K562 (cell line): ENCODE results near the gene EEF2K. TPM values are rescaled to one million over a fixed set of nuclear protein-coding genes. Genes with fewer than 3 reads are reported as not detected.

Experiments used
- ATF6 ChIP-seq: sonication (generic); formaldehyde crosslinking; IDR thresholded peaks from 2 replicates; pipeline ENCODE4 v1.4.0; 2020; ENCODE audit warnings: mild to moderate bottlenecking, missing genetic modification reagents
- CCNT2 ChIP-seq: IDR thresholded peaks from 2 replicates; pipeline ENCODE4 v1.6.1; 2011; ENCODE audit warnings: borderline replicate concordance, low read depth, mild to moderate bottlenecking, moderate library complexity, mixed read lengths, low read length; ENCODE audit not compliant: insufficient read length; ENCODE audit errors: extremely low read depth
- CHD4 ChIP-seq: fragments of 200-600 bp; sonication (generic); IDR thresholded peaks from 3 replicates; pipeline ENCODE4 v1.6.1; 2012; ENCODE audit warnings: low read depth, mild to moderate bottlenecking, mixed read lengths, low read length, inconsistent platforms; ENCODE audit not compliant: insufficient read depth, insufficient replicate concordance, poor library complexity, severe bottlenecking
- DEAF1 ChIP-seq: fragments of 450-650 bp; formaldehyde crosslinking; IDR thresholded peaks from 2 replicates; pipeline ENCODE4 v1.4.0; 2020; ENCODE audit warnings: mild to moderate bottlenecking, moderate library complexity
- E2F1 ChIP-seq: sonication (generic); formaldehyde crosslinking; IDR thresholded peaks from 2 replicates; pipeline ENCODE4 v1.8.1; 2023; ENCODE audit warnings: mild to moderate bottlenecking, missing genetic modification reagents, moderate library complexity
- ELF1 ChIP-seq: fragments of 200-800 bp; sonication (Bioruptor generic); IDR thresholded peaks from 2 replicates; pipeline ENCODE4 v1.6.1; 2016; ENCODE audit warnings: missing genetic modification characterization, missing compliant biosample characterization
- FOSL1 ChIP-seq: fragments of 200-800 bp; sonication (Bioruptor generic); conservative IDR thresholded peaks from 2 replicates; pipeline ENCODE4 v1.6.1; 2016; ENCODE audit warnings: missing genetic modification characterization, missing compliant biosample characterization
- FOXK2 ChIP-seq, 2 experiments: fragments of 450-650 bp; IDR thresholded peaks in 1 of 2; conservative IDR thresholded peaks in 1 of 2; 2 replicates each; pipeline ENCODE4 v1.6.1; 2016; ENCODE audit warnings: low read depth in 2 of 2, mild to moderate bottlenecking in 1 of 2
- HSF4 ChIP-seq: fragments of 250-450 bp; sonication (Bioruptor Pico); IDR thresholded peaks from 2 replicates; pipeline ENCODE4 v2.1.2; 2022; ENCODE audit warnings: mild to moderate bottlenecking, moderate library complexity, borderline replicate concordance
- L3MBTL2 ChIP-seq: fragments of 450-650 bp; IDR thresholded peaks from 2 replicates; pipeline ENCODE4 v1.6.1; 2016; ENCODE audit warnings: mild to moderate bottlenecking, moderate library complexity
- MAX ChIP-seq: sonication (generic); formaldehyde crosslinking; IDR thresholded peaks from 2 replicates; pipeline ENCODE4 v1.9.0; 2022; ENCODE audit warnings: mild to moderate bottlenecking, missing genetic modification reagents
- MNT ChIP-seq, 2 experiments: fragments of 450-650 bp; conservative IDR thresholded peaks; 2 replicates each; pipeline ENCODE4 v1.6.1; 2017; ENCODE audit warnings: mild to moderate bottlenecking in 2 of 2, moderate library complexity in 2 of 2
- NR2C2 ChIP-seq, 2 experiments: fragments of 200-800 bp in 1 of 2; sonication (Bioruptor generic) in 1 of 2; sonication (generic) in 1 of 2; formaldehyde crosslinking in 1 of 2; IDR thresholded peaks; 2 replicates each; pipeline versions ENCODE4 v1.6.1 to v1.8.0; 2016 to 2022; ENCODE audit warnings: mild to moderate bottlenecking in 1 of 2, missing compliant biosample characterization in 1 of 2, missing genetic modification characterization in 1 of 2, missing genetic modification reagents in 1 of 2
- SNRNP70 ChIP-seq: fragments of 200-400 bp; formaldehyde crosslinking; optimal IDR thresholded peaks from 2 replicates; pipeline ENCODE3; 2017; ENCODE audit warnings: low read depth, low read length
- USF2 ChIP-seq: sonication (generic); formaldehyde crosslinking; IDR thresholded peaks from 2 replicates; pipeline ENCODE4 v1.5.0; 2020; ENCODE audit warnings: missing genetic modification reagents
- ZBTB7A ChIP-seq: IDR thresholded peaks from 2 replicates; pipeline ENCODE4 v1.6.1; 2011; ENCODE audit warnings: low read depth, mild to moderate bottlenecking, low read length, moderate library complexity, borderline replicate concordance; ENCODE audit not compliant: control insufficient read depth
- polyA plus RNA-seq, 8 experiments: library from polyadenylated mRNA; depleted of rRNA in 4 of 8; stranded (reverse) in 5 of 8; unstranded in 3 of 8; fragments of >200 nt; fragmentation: Nextera tagmentation in 2 of 8; fragmentation: Illumina TruSeq in 1 of 8; extraction: Ambion mirVana in 2 of 8; extraction: Trizol in 1 of 8; gene quantifications; 2 replicates each; pipeline versions ENCODE4 v1.2.1 to v1.2.3, GENCODE V29; 2011 to 2014; ENCODE audit warnings: inconsistent platforms in 1 of 8, missing spikeins in 1 of 8
- total RNA-seq, 7 experiments: library from RNA; depleted of rRNA in 6 of 7; stranded (reverse); fragments of >200 nt in 6 of 7; fragmentation: Illumina TruSeq in 2 of 7; extraction: Trizol in 2 of 7; gene quantifications; 2 replicates each; pipeline versions ENCODE4 v1.2.1 to v1.2.3, GENCODE V29; 2011 to 2021; ENCODE audit warnings: low replicate concordance in 1 of 7

Gene EEF2K
- total and polyA plus RNA-seq, 9 of the 15 experiments (the other 6 are each of a cell fraction or from before 2014, with no cell fraction given), result 3.0 to 35.2 (median 12.2) TPM

- 0 out of 2 replicates have a peak, but pooled peaks have one; percentile 1 for TF ChIP-seq E2F1 (CRISPR knock-in tag)
- peak in 1 of 2 experiments; percentile 56; a peak in 3 of 4 replicates for TF ChIP-seq FOXK2 (conservative IDR thresholded peaks at IDR 0.05 in 1 of 2, IDR thresholded peaks at IDR 0.05 in 1 of 2; ENCODE audit: low read depth in 2 of 2)
- no peak for TF ChIP-seq DEAF1 (CRISPR knock-in tag)
- TF ChIP-seq ATF6, result 0 out of 2 replicates have a peak, but pooled peaks have one; percentile 44
- peak; percentile 17; the same call in 1 of the 2 replicates for TF ChIP-seq ELF1
- TF ChIP-seq CHD4, result peak; percentile 42
- TF ChIP-seq NR2C2 (CRISPR knock-in tag; IDR thresholded peaks at IDR 0.05), result 0 out of 2 replicates have a peak, but pooled peaks have one; percentile 28
- TF ChIP-seq NR2C2 (tag; IDR thresholded peaks at IDR 0.05), result no peak
- peak; percentile 86; the same call in 1 of the 2 replicates for TF ChIP-seq ZBTB7A
- no peak for TF ChIP-seq SNRNP70
- TF ChIP-seq HSF4 (CRISPR knock-in tag), result no peak
- peak; percentile 67 for TF ChIP-seq CCNT2
- peak; percentile 67 for TF ChIP-seq MAX (CRISPR knock-in tag)
- TF ChIP-seq L3MBTL2, result peak; percentile 77
- no peak for TF ChIP-seq FOSL1 (tag)
- peak in 1 of 2 experiments; percentile 10; a peak in 1 of 4 replicates for TF ChIP-seq MNT (conservative IDR thresholded peaks at IDR 0.05)
- no peak for TF ChIP-seq USF2
Measured at GRCh38 chr16:22190081-22190775, 15.8 kb upstream of the EEF2K start (continued).
